Suprapubic skin (tissue), 4 donors: ENCODE measurements around the gene CYB5RL. TPM values are rescaled to one million over a fixed set of nuclear protein-coding genes. Genes with fewer than 3 reads are reported as not detected.

Source experiments
- DNase-seq, 2 donors: peaks; one replicate each; pipeline ENCODE4 v3.0.0-alpha.2; 2019; ENCODE audit warnings: low spot score in 2 of 2
- H3K27ac ChIP-seq: fragments of 200-600 bp; sonication (generic); one replicate; pipeline ENCODE4 v1.5.1; 2019
- H3K27me3 ChIP-seq: fragments of 200-600 bp; sonication (generic); one replicate; pipeline ENCODE4 v1.5.1; 2019
- H3K36me3 ChIP-seq: fragments of 200-600 bp; sonication (generic); one replicate; pipeline ENCODE4 v1.5.1; 2019
- H3K4me1 ChIP-seq: fragments of 200-600 bp; sonication (generic); one replicate; pipeline ENCODE4 v1.5.1; 2019
- H3K4me3 ChIP-seq: fragments of 200-600 bp; sonication (generic); one replicate; pipeline ENCODE4 v1.5.1; 2019; ENCODE audit warnings: mild to moderate bottlenecking
- H3K9me3 ChIP-seq: fragments of 200-600 bp; sonication (generic); one replicate; pipeline ENCODE4 v1.5.1; 2019
- CTCF ChIP-seq, 2 donors: fragments of 200-600 bp in 1 of 2; fragments of 450-650 bp in 1 of 2; sonication (generic) in 1 of 2; IDR thresholded peaks; one replicate each; pipeline ENCODE4 v1.5.1; 2016 to 2019; ENCODE audit warnings: antibody characterized with exemption in 2 of 2, mild to moderate bottlenecking in 1 of 2, moderate library complexity in 1 of 2
- EP300 ChIP-seq: sonication (generic); formaldehyde crosslinking; IDR thresholded peaks from one replicate; pipeline ENCODE4 v1.6.1; 2017; ENCODE audit warnings: antibody characterized with exemption
- POLR2A ChIP-seq, 2 donors: fragments of 450-650 bp; IDR thresholded peaks; one replicate each; pipeline ENCODE4 v1.6.1; 2017; ENCODE audit warnings: antibody characterized with exemption in 2 of 2, mild to moderate bottlenecking in 2 of 2, moderate library complexity in 2 of 2
- POLR2AphosphoS5 ChIP-seq, 3 donors: sonication (generic); formaldehyde crosslinking; IDR thresholded peaks; one replicate each; pipeline ENCODE4 v1.6.1; 2017; ENCODE audit warnings: antibody characterized with exemption in 3 of 3
- WGBS: methylation state at CpG from one replicate; pipeline ENCODE4 v1.1.5; 2018; 5-methylcytosine and 5-hydroxymethylcytosine counted together
- total RNA-seq, 4 donors: library from RNA; depleted of rRNA; stranded (reverse); fragments of >200 nt; gene quantifications; one replicate each; pipeline ENCODE4 v1.1.0, GENCODE V29; 2016

CYB5RL gene
- total RNA-seq, 4 donors from 2014 or later = 5.0 to 12.6 (median 5.4) TPM

- WGBS = 16% methylated on average over 17 of the region's 17 CpGs
- H3K4me1 ChIP-seq = peaks cover 24% of the 10 kb centered on the region
- no peaks in the 10 kb centered on the region for H3K9me3 ChIP-seq
- H3K4me3 ChIP-seq = peak overlapping the region; percentile 76
- H3K27me3 ChIP-seq = no peaks in the 10 kb centered on the region
- DNase-seq = no peak
- H3K27ac ChIP-seq = peak overlapping the region; percentile 78
- TF ChIP-seq POLR2A (IDR thresholded peaks at IDR 0.05) (no peak), EP300 (no peak), CTCF (IDR thresholded peaks at IDR 0.05) (no peak), POLR2AphosphoS5 (IDR thresholded peaks at IDR 0.05) (no peak)
- H3K36me3 ChIP-seq = peaks cover 19% of the 10 kb centered on the region
Observed at GRCh38 chr1:54199151-54199764, 572 bp downstream of the CYB5RL start.

- WGBS = 95% methylated on average over 5 of the region's 5 CpGs
- TF ChIP-seq POLR2AphosphoS5 (IDR thresholded peaks at IDR 0.05) (no peak), CTCF (IDR thresholded peaks at IDR 0.05) (no peak), EP300 (no peak), POLR2A (IDR thresholded peaks at IDR 0.05) (no peak)
- no peaks in the 10 kb centered on the region for H3K4me1 ChIP-seq
- H3K27ac ChIP-seq = no peak overlapping the region
- H3K4me3 ChIP-seq = no peak overlapping the region
- peaks cover 54% of the 10 kb centered on the region for H3K36me3 ChIP-seq
- H3K9me3 ChIP-seq = no peaks in the 10 kb centered on the region
- H3K27me3 ChIP-seq = no peaks in the 10 kb centered on the region
- DNase-seq = no peak
Observed at GRCh38 chr1:54193453-54193852, 6.4 kb downstream of the CYB5RL start.

DNA sequence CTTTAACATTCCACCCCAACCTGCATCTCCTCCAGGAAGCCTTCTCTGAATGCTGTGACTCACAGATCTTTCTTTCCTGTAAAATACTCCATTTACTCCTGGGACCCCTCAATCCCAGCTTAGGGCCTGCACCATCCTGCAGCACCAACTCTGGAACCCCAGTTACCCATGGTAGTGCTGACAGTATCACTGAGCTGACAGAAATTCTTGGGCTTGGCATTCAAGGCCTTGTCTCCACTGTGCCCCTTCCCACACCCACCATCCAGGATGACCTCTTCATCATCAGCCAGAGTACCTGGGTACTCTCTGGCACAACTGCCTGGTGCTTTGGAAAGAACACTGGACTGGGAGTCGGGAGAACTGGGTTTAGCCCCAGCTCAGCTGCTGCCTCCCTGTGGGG, 8.3 kb downstream of the CYB5RL start:
- no peaks in the 10 kb centered on the region for H3K27me3 ChIP-seq
- no peaks in the 10 kb centered on the region for H3K4me1 ChIP-seq
- no peak overlapping the region for H3K27ac ChIP-seq
- H3K9me3 ChIP-seq = no peaks in the 10 kb centered on the region
- WGBS = 100% methylated on average over 1 of the region's 1 CpG
- no peak overlapping the region for H3K4me3 ChIP-seq
- no peak for DNase-seq
- TF ChIP-seq CTCF (IDR thresholded peaks at IDR 0.05) (no peak), EP300 (no peak), POLR2A (IDR thresholded peaks at IDR 0.05) (no peak), POLR2AphosphoS5 (IDR thresholded peaks at IDR 0.05) (no peak)
- H3K36me3 ChIP-seq = peaks cover 68% of the 10 kb centered on the region

GRCh38 chr1:54190526-54190925, 9.3 kb downstream of the CYB5RL start:
- Histone ChIP-seq H3K27me3 (no peaks in the 10 kb centered on the region), H3K36me3 (peaks cover 70% of the 10 kb centered on the region), H3K9me3 (no peaks in the 10 kb centered on the region), H3K4me1 (no peaks in the 10 kb centered on the region), H3K27ac (no peak overlapping the region), H3K4me3 (no peak overlapping the region)
- no peak for DNase-seq
- TF ChIP-seq EP300 = no peak
- no peak for TF ChIP-seq POLR2AphosphoS5 (IDR thresholded peaks at IDR 0.05)
- TF ChIP-seq CTCF (IDR thresholded peaks at IDR 0.05) = no peak
- TF ChIP-seq POLR2A (IDR thresholded peaks at IDR 0.05) = no peak
- 92% methylated on average over 8 of the region's 9 CpGs for WGBS

GRCh38 chr1:54188291-54188690, 11.5 kb downstream of the CYB5RL start:
- H3K4me1 ChIP-seq = no peaks in the 10 kb centered on the region
- H3K27me3 ChIP-seq = no peaks in the 10 kb centered on the region
- H3K27ac ChIP-seq = no peak overlapping the region
- 80% methylated on average over 1 of the region's 1 CpG for WGBS
- TF ChIP-seq POLR2AphosphoS5 (IDR thresholded peaks at IDR 0.05) = no peak
- no peak for TF ChIP-seq POLR2A (IDR thresholded peaks at IDR 0.05)
- H3K4me3 ChIP-seq = no peak overlapping the region
- no peaks in the 10 kb centered on the region for H3K9me3 ChIP-seq
- peaks cover 47% of the 10 kb centered on the region for H3K36me3 ChIP-seq
- DNase-seq = no peak

GRCh38 chr1:54186056-54186455, 13.8 kb downstream of the CYB5RL start:
- no peaks in the 10 kb centered on the region for H3K4me1 ChIP-seq
- no peak overlapping the region for H3K4me3 ChIP-seq
- DNase-seq = no peak
- H3K27ac ChIP-seq = no peak overlapping the region
- 94% methylated on average over 3 of the region's 3 CpGs for WGBS
- H3K9me3 ChIP-seq = no peaks in the 10 kb centered on the region
- no peak for TF ChIP-seq CTCF (IDR thresholded peaks at IDR 0.05)
- TF ChIP-seq POLR2AphosphoS5 (IDR thresholded peaks at IDR 0.05) = no peak
- TF ChIP-seq EP300 = no peak
- TF ChIP-seq POLR2A (IDR thresholded peaks at IDR 0.05) = no peak
- H3K27me3 ChIP-seq = no peaks in the 10 kb centered on the region
- H3K36me3 ChIP-seq = peaks cover 44% of the 10 kb centered on the region
